Measurements from ENCODE around the gene ETFA. TPM values are rescaled to one million over a fixed set of nuclear protein-coding genes. Genes with fewer than 3 reads are reported as not detected.

Gene ETFA
- total and polyA plus RNA-seq, 2 of the 8 experiments (the other 6 are each of a cell fraction or from before 2014, with no cell fraction given), result 60.9 to 90.0 TPM

GRCh38 chr15:76274226-76274625 lies 37.0 kb downstream of the ETFA start:
- WGBS, 2 experiments (ENCODE audit: extremely low coverage in 1 of 2, insufficient coverage in 1 of 2, insufficient read length in 1 of 2, insufficient replicate concordance in 2 of 2, low coverage in 1 of 2, low lambda C conversion rate in 2 of 2, missing lambda C conversion rate in 1 of 2), result 88% methylated on average over 2 of the region's 2 CpGs; no CpG with 5 or more reads in 1 of the 2 experiments
- H3K56ac ChIP-seq (replicated peaks; ENCODE audit: insufficient read length, low read depth, low read length), result no peak overlapping the region
- no peak overlapping the region for H2BK120ac ChIP-seq (replicated peaks; ENCODE audit: low read depth, low read length)
- no peak overlapping the region for H3K9ac ChIP-seq (replicated peaks in 1 of 4; ENCODE audit: extremely low read depth in 1 of 4, low read depth in 3 of 4, low read length in 3 of 4)
- no peaks in the 10 kb centered on the region for H3K9me3 ChIP-seq (ENCODE audit: insufficient read depth in 2 of 2, low read depth in 1 of 2, low read length in 1 of 2)
- no peak overlapping the region for H3K4ac ChIP-seq (replicated peaks; ENCODE audit: insufficient read length, low read depth, low read length)
- H3K14ac ChIP-seq (ENCODE audit: insufficient read length), result no peak overlapping the region
- H3K36me3 ChIP-seq (ENCODE audit: control insufficient read depth in 2 of 4, insufficient read depth in 4 of 4, low read length in 3 of 4), result peaks cover 0 to 15% (median 1%) of the 10 kb centered on the region in 4 experiments; a peak in 2 of 8 replicates
- H4K8ac ChIP-seq (ENCODE audit: extremely low read depth, insufficient read depth, low read length), result no peak overlapping the region
- H3K18ac ChIP-seq (ENCODE audit: extremely low read depth, low read length), result no peak overlapping the region
- H4K20me1 ChIP-seq (replicated peaks in 1 of 2; ENCODE audit: control insufficient read depth in 1 of 2, insufficient read depth in 2 of 2, low read length in 2 of 2), result peaks cover 0 to 2% of the 10 kb centered on the region in 2 experiments
- H3K4me3 ChIP-seq (ENCODE audit: extremely low read depth in 1 of 4, insufficient read depth in 2 of 4, low read depth in 3 of 4, low read length in 4 of 4), result no peak overlapping the region
- H3K27ac ChIP-seq (ENCODE audit: low read depth, low read length), result no peak overlapping the region
- H2BK20ac ChIP-seq (ENCODE audit: low read length), result no peak overlapping the region
- H4K5ac ChIP-seq (ENCODE audit: insufficient read length, low read depth, low read length), result no peak overlapping the region
- POLR2A ChIA-PET (ENCODE audit: partially characterized antibody), result no interaction called here
- no peak overlapping the region for H4K91ac ChIP-seq (replicated peaks; ENCODE audit: insufficient read length, low read length)
- no peak for DNase-seq (ENCODE audit: low read depth in 1 of 2, low spot score in 2 of 2)
- no peak overlapping the region for H2BK15ac ChIP-seq (ENCODE audit: low read length)
- no peak overlapping the region for H2BK5ac ChIP-seq (ENCODE audit: low read depth, low read length)
- no peaks in the 10 kb centered on the region; the same call in 1 of the 2 replicates for H3K23me2 ChIP-seq (ENCODE audit: low read depth, low read length)
- no peak for FAIRE-seq
- CTCF ChIA-PET (ENCODE audit: partially characterized antibody), result interaction anchor here (1.0 kb wide), 1 partner anchor 17 kb away, joined by 3 read pairs; no protein-coding TSS in a partner anchor
- H2AK5ac ChIP-seq (ENCODE audit: low read depth, low read length), result no peak overlapping the region
- no peak overlapping the region for H2AFZ ChIP-seq (ENCODE audit: low read length)
- no peak overlapping the region for H3K4me2 ChIP-seq (ENCODE audit: insufficient read depth in 1 of 2, low read depth in 2 of 2, low read length in 2 of 2)
- H3K79me2 ChIP-seq (ENCODE audit: control insufficient read depth in 1 of 2, insufficient read depth in 2 of 2, low read length in 2 of 2), result no peaks in the 10 kb centered on the region
- H3K79me1 ChIP-seq (ENCODE audit: low read depth, low read length), result no peaks in the 10 kb centered on the region
- no peak for TF ChIP-seq KDM4A (IDR thresholded peaks at IDR 0.05; ENCODE audit: low read depth, low read length, severe bottlenecking)
- no peak for TF ChIP-seq KDM1A (IDR thresholded peaks at IDR 0.05; ENCODE audit: borderline replicate concordance, low read length)
- no peak overlapping the region for H3K23ac ChIP-seq (ENCODE audit: insufficient read length)
- H3K4me1 ChIP-seq (replicated peaks in 1 of 4; ENCODE audit: control insufficient read depth in 3 of 4, insufficient read depth in 4 of 4, low read length in 3 of 4), result no peaks in the 10 kb centered on the region
- no peak overlapping the region for H2BK12ac ChIP-seq (ENCODE audit: low read depth, low read length)
- H3K27me3 ChIP-seq (replicated peaks in 1 of 4; ENCODE audit: control insufficient read depth in 3 of 4, extremely low read depth in 1 of 4, insufficient read depth in 3 of 4, low read length in 3 of 4), result no peaks in the 10 kb centered on the region

Data from H1 (cell line).